Central memory CD8-positive, alpha-beta T cell (primary cell): ENCODE data around the gene ERC2.
"Not testable (repeated sequence)": the region's sequence is repeated elsewhere in the genome, so short reads cannot be mapped to it uniquely, and the experiment has no call there.

ENCODE experiments used
- ATAC-seq: fragments of 150-1000 bp; cut with Tn5 transposase; replicated peaks from 2 replicates; pipeline ENCODE4 v1.10.0; 2022; ENCODE audit warnings: mild to moderate bottlenecking, moderate FRiP score, moderate number of reproducible peaks; ENCODE audit not compliant: poor library complexity, severe bottlenecking; ENCODE audit errors: extremely low read depth
- DNase-seq, 2 donors: peaks; one replicate each; pipeline ENCODE4 v3.0.0; 2021; ENCODE audit warnings: low spot score in 2 of 2
- H3K27ac Mint-ChIP-seq: one replicate; pipeline ENCODE4 v1.8.0; 2022; ENCODE audit warnings: low read depth, mild to moderate bottlenecking, moderate library complexity, mixed read lengths
- H3K27me3 Mint-ChIP-seq: one replicate; pipeline ENCODE4 v1.8.0; 2022; ENCODE audit warnings: mixed read lengths
- H3K36me3 Mint-ChIP-seq: one replicate; pipeline ENCODE4 v1.8.0; 2022; ENCODE audit warnings: mild to moderate bottlenecking, moderate library complexity, mixed read lengths; ENCODE audit not compliant: insufficient read depth
- H3K4me1 Mint-ChIP-seq: one replicate; pipeline ENCODE4 v1.8.0; 2022; ENCODE audit warnings: mixed read lengths
- H3K4me3 Mint-ChIP-seq: one replicate; pipeline ENCODE4 v1.8.0; 2022; ENCODE audit warnings: mild to moderate bottlenecking, moderate library complexity, mixed read lengths
- H3K9me3 Mint-ChIP-seq: one replicate; pipeline ENCODE4 v1.8.0; 2022; ENCODE audit warnings: mixed read lengths

ERC2 gene

GRCh38 chr3:56048946-56049345 lies 419.3 kb downstream of the ERC2 start:
- ATAC-seq (no peak), DNase-seq (no peak)
- Mint-ChIP-seq H3K36me3 (no peaks in the 10 kb centered on the region), H3K9me3 (peaks cover 4% of the 10 kb centered on the region), H3K4me1 (no peaks in the 10 kb centered on the region), H3K27ac (no peak overlapping the region), H3K4me3 (no peak overlapping the region), H3K27me3 (no peaks in the 10 kb centered on the region)

GRCh38 chr3:56048331-56048730 lies 419.9 kb downstream of the ERC2 start:
- Mint-ChIP-seq H3K27ac (no peak overlapping the region), H3K9me3 (peaks cover 4% of the 10 kb centered on the region), H3K36me3 (no peaks in the 10 kb centered on the region), H3K4me1 (no peaks in the 10 kb centered on the region), H3K27me3 (no peaks in the 10 kb centered on the region), H3K4me3 (no peak overlapping the region)
- no peak for ATAC-seq
- no peak for DNase-seq

GRCh38 chr3:56042326-56042951 lies 425.8 kb downstream of the ERC2 start:
- Mint-ChIP-seq H3K4me3 (no peak overlapping the region), H3K4me1 (no peaks in the 10 kb centered on the region), H3K36me3 (no peaks in the 10 kb centered on the region), H3K27ac (no peak overlapping the region), H3K27me3 (no peaks in the 10 kb centered on the region), H3K9me3 (peaks cover 2% of the 10 kb centered on the region)
- ATAC-seq = no peak
- no peak for DNase-seq

- no peak overlapping the region for H3K27ac Mint-ChIP-seq
- no peaks in the 10 kb centered on the region for H3K4me1 Mint-ChIP-seq
- no peak for ATAC-seq
- no peak overlapping the region for H3K4me3 Mint-ChIP-seq
- H3K9me3 Mint-ChIP-seq = peaks cover 11% of the 10 kb centered on the region
- no peak for DNase-seq
- H3K27me3 Mint-ChIP-seq = no peaks in the 10 kb centered on the region
- H3K36me3 Mint-ChIP-seq = peaks cover 1% of the 10 kb centered on the region
Measured at GRCh38 chr3:56025326-56025725, 442.9 kb downstream of the ERC2 start.

- H3K27ac Mint-ChIP-seq = no peak overlapping the region
- DNase-seq (no peak), ATAC-seq (no peak)
- H3K4me3 Mint-ChIP-seq = no peak overlapping the region
- H3K36me3 Mint-ChIP-seq = no peaks in the 10 kb centered on the region
- H3K4me1 Mint-ChIP-seq = no peaks in the 10 kb centered on the region
- H3K27me3 Mint-ChIP-seq = no peaks in the 10 kb centered on the region
- H3K9me3 Mint-ChIP-seq = peaks cover 6% of the 10 kb centered on the region
Measured at GRCh38 chr3:56023546-56023945, 444.7 kb downstream of the ERC2 start.

- H3K27ac Mint-ChIP-seq = no peak overlapping the region
- ATAC-seq = no peak
Measured at GRCh38 chr3:56022619-56023018, 445.6 kb downstream of the ERC2 start.

GRCh38 chr3:56019490-56020146 lies 448.6 kb downstream of the ERC2 start:
- H3K36me3 Mint-ChIP-seq = no peaks in the 10 kb centered on the region
- H3K4me1 Mint-ChIP-seq = no peaks in the 10 kb centered on the region
- H3K27me3 Mint-ChIP-seq = no peaks in the 10 kb centered on the region
- peaks cover 11% of the 10 kb centered on the region for H3K9me3 Mint-ChIP-seq
- no peak for ATAC-seq
- H3K4me3 Mint-ChIP-seq = no peak overlapping the region
- no peak overlapping the region for H3K27ac Mint-ChIP-seq
- no peak for DNase-seq

More at GRCh38 chr3:56022619-56023018, 445.6 kb downstream of the ERC2 start:
- peaks cover 7% of the 10 kb centered on the region for H3K9me3 Mint-ChIP-seq
- no peak for DNase-seq
- no peaks in the 10 kb centered on the region for H3K4me1 Mint-ChIP-seq
- no peaks in the 10 kb centered on the region for H3K27me3 Mint-ChIP-seq
- H3K36me3 Mint-ChIP-seq = no peaks in the 10 kb centered on the region
- H3K4me3 Mint-ChIP-seq = no peak overlapping the region

- H3K27ac Mint-ChIP-seq, H3K4me1 Mint-ChIP-seq, ATAC-seq, H3K4me3 Mint-ChIP-seq, DNase-seq, H3K36me3 Mint-ChIP-seq, H3K9me3 Mint-ChIP-seq, H3K27me3 Mint-ChIP-seq: not testable (repeated sequence)
Measured at GRCh38 chr3:56015374-56015773, 452.9 kb downstream of the ERC2 start.

GRCh38 chr3:56012721-56013120 lies 455.5 kb downstream of the ERC2 start:
- no peaks in the 10 kb centered on the region for H3K27me3 Mint-ChIP-seq
- H3K4me3 Mint-ChIP-seq = no peak overlapping the region
- H3K9me3 Mint-ChIP-seq = peaks cover 11% of the 10 kb centered on the region

GRCh38 chr3:56005196-56005805 lies 463.0 kb downstream of the ERC2 start:
- Mint-ChIP-seq H3K9me3 (peaks cover 9% of the 10 kb centered on the region), H3K36me3 (no peaks in the 10 kb centered on the region), H3K27me3 (no peaks in the 10 kb centered on the region), H3K27ac (no peak overlapping the region), H3K4me3 (no peak overlapping the region), H3K4me1 (no peaks in the 10 kb centered on the region)
- ATAC-seq = no peak
- DNase-seq = no peak

More at GRCh38 chr3:56012721-56013120, 455.5 kb downstream of the ERC2 start:
- no peaks in the 10 kb centered on the region for H3K4me1 Mint-ChIP-seq
- ATAC-seq = no peak
- no peak overlapping the region for H3K27ac Mint-ChIP-seq
- H3K36me3 Mint-ChIP-seq = no peaks in the 10 kb centered on the region
- no peak for DNase-seq

GRCh38 chr3:56003129-56003528 lies 465.1 kb downstream of the ERC2 start:
- no peaks in the 10 kb centered on the region for H3K27me3 Mint-ChIP-seq
- ATAC-seq (no peak), DNase-seq (no peak)
- H3K27ac Mint-ChIP-seq = no peak overlapping the region
- H3K4me1 Mint-ChIP-seq = no peaks in the 10 kb centered on the region
- no peaks in the 10 kb centered on the region for H3K36me3 Mint-ChIP-seq
- peaks cover 8% of the 10 kb centered on the region for H3K9me3 Mint-ChIP-seq
- no peak overlapping the region for H3K4me3 Mint-ChIP-seq

GRCh38 chr3:56001991-56002390 lies 466.3 kb downstream of the ERC2 start:
- Mint-ChIP-seq H3K27me3 (no peaks in the 10 kb centered on the region), H3K27ac (no peak overlapping the region), H3K4me3 (no peak overlapping the region), H3K9me3 (peaks cover 8% of the 10 kb centered on the region), H3K4me1 (no peaks in the 10 kb centered on the region), H3K36me3 (no peaks in the 10 kb centered on the region)
- no peak for DNase-seq
- ATAC-seq = no peak

GRCh38 chr3:56001537-56001936 lies 466.7 kb downstream of the ERC2 start:
- Mint-ChIP-seq H3K4me1 (no peaks in the 10 kb centered on the region), H3K4me3 (no peak overlapping the region), H3K27ac (no peak overlapping the region), H3K27me3 (no peaks in the 10 kb centered on the region), H3K36me3 (no peaks in the 10 kb centered on the region), H3K9me3 (peaks cover 8% of the 10 kb centered on the region)
- ATAC-seq = no peak
- DNase-seq = no peak
